Caco-2 (cell line): ENCODE data around the gene HCFC1R1. TPM values are rescaled to one million over a fixed set of nuclear protein-coding genes. Genes with fewer than 3 reads are reported as not detected.

Experiments used
- BruUV-seq: library from RNA; stranded (reverse); fragments of 400-500 nt; replicated peaks from 2 replicates; lab custom pipeline; 2021; lab: Mats Ljungman, UMichigan
- CTCF ChIA-PET: fragments of 300-600 bp; sonication (Branson Sonifier 250); formaldehyde crosslinking; loops from one replicate; lab custom pipeline; 2022; ENCODE audit warnings: antibody characterized with exemption; lab: Charles Lee
- POLR2A ChIA-PET: fragments of 300-600 bp; sonication (Branson Sonifier 250); formaldehyde crosslinking; loops from one replicate; lab custom pipeline; 2022; ENCODE audit warnings: antibody characterized with exemption; lab: Charles Lee
- DNase-seq, 2 experiments: peaks; one replicate each; pipeline versions ENCODE4 v3.0.0 to v3.0.0-alpha.2; 2020 to 2022
- H3K27me3 ChIP-seq: replicated peaks from 2 replicates; pipeline ENCODE4 v1.6.0; 2011; ENCODE audit warnings: low read length; ENCODE audit not compliant: control insufficient read depth, insufficient read depth
- H3K36me3 ChIP-seq: 2 replicates; pipeline ENCODE4 v1.5.1; 2011; ENCODE audit warnings: low read length; ENCODE audit not compliant: control insufficient read depth, insufficient read depth
- H3K4me1 ChIP-seq: fragments of 250-450 bp; sonication (Bioruptor Pico); 2 replicates; pipeline ENCODE4 v1.5.1; 2020; ENCODE audit warnings: mild to moderate bottlenecking
- H3K4me3 ChIP-seq: 2 replicates; pipeline ENCODE4 v1.5.1; 2011; ENCODE audit warnings: low read depth, mild to moderate bottlenecking, control low read depth, low read length
- H3K9me3 ChIP-seq: fragments of 250-450 bp; sonication (Bioruptor Pico); 2 replicates; pipeline ENCODE4 v1.5.1; 2020; ENCODE audit warnings: mild to moderate bottlenecking, moderate library complexity
- H3K27ac Mint-ChIP-seq: one replicate; pipeline ENCODE4 v1.8.0; 2022; ENCODE audit warnings: mixed read lengths; ENCODE audit not compliant: unreplicated experiment
- H3K27me3 Mint-ChIP-seq: one replicate; pipeline ENCODE4 v1.8.0; 2022; ENCODE audit warnings: mixed read lengths; ENCODE audit not compliant: insufficient read depth, unreplicated experiment
- H3K36me3 Mint-ChIP-seq: one replicate; pipeline ENCODE4 v1.8.0; 2022; ENCODE audit warnings: mild to moderate bottlenecking, mixed read lengths; ENCODE audit not compliant: insufficient read depth, unreplicated experiment
- H3K4me1 Mint-ChIP-seq: one replicate; pipeline ENCODE4 v1.8.0; 2022; ENCODE audit warnings: low read depth, mixed read lengths; ENCODE audit not compliant: unreplicated experiment
- H3K4me3 Mint-ChIP-seq: one replicate; pipeline ENCODE4 v1.8.0; 2022; ENCODE audit warnings: mild to moderate bottlenecking, moderate library complexity, mixed read lengths; ENCODE audit not compliant: unreplicated experiment
- H3K9me3 Mint-ChIP-seq: one replicate; pipeline ENCODE4 v1.8.0; 2022; ENCODE audit warnings: mixed read lengths; ENCODE audit not compliant: unreplicated experiment
- CTCF ChIP-seq, 2 experiments: fragments of 200-600 bp in 1 of 2; IDR thresholded peaks; 1 replicate in 1 of 2; 2 replicates in 1 of 2; pipeline versions ENCODE4 v1.5.1 to v1.8.0; 2011 to 2022; ENCODE audit warnings: antibody characterized with exemption in 1 of 2, control low read depth in 1 of 2, inconsistent platforms in 1 of 2, low read depth in 1 of 2, low read length in 1 of 2, mild to moderate bottlenecking in 1 of 2, moderate library complexity in 1 of 2; ENCODE audit not compliant: insufficient read depth in 1 of 2, severe bottlenecking in 1 of 2, unreplicated experiment in 1 of 2
- intact Hi-C: fragments of 100-400 bp; cut with micrococcal nuclease; formaldehyde crosslinking; loops from one replicate; pipeline ENCODE4 v1.10.0; 2022; ENCODE audit not compliant: unreplicated experiment
- total RNA-seq: library from RNA; stranded (reverse); gene quantifications from 2 replicates; pipeline ENCODE4 v1.2.3, GENCODE V29; 2022

Gene HCFC1R1
- total RNA-seq, 1 experiment from 2014 or later, result 44.9 TPM

GRCh38 chr16:2977440-2977839 lies 46.3 kb downstream of the HCFC1R1 start:
- Histone ChIP-seq H3K9me3 (no peaks in the 10 kb centered on the region), H3K4me1 (peaks cover 11% of the 10 kb centered on the region)

GRCh38 chr16:2976673-2977072 lies 47.1 kb downstream of the HCFC1R1 start:
- ChIA-PET CTCF (no interaction called here), POLR2A (no interaction called here)
- intact Hi-C loops, result no loop called here
- no peak for DNase-seq
- H3K36me3 Mint-ChIP-seq, result peaks cover 39% of the 10 kb centered on the region
- no peaks in the 10 kb centered on the region for H3K27me3 Mint-ChIP-seq
- Histone ChIP-seq H3K4me1 (peaks cover 11% of the 10 kb centered on the region), H3K36me3 (no peaks in the 10 kb centered on the region; the same call in 1 of the 2 replicates), H3K27me3 (no peaks in the 10 kb centered on the region), H3K9me3 (no peaks in the 10 kb centered on the region), H3K4me3 (no peak overlapping the region)
- no TSS peak for BruUV-seq
- H3K4me3 Mint-ChIP-seq, result no peak overlapping the region
- no peak for TF ChIP-seq CTCF (IDR thresholded peaks at IDR 0.05; ENCODE audit: insufficient read depth in 1 of 2, low read depth in 1 of 2, low read length in 1 of 2, severe bottlenecking in 1 of 2, unreplicated experiment in 1 of 2)
- no peaks in the 10 kb centered on the region for H3K4me1 Mint-ChIP-seq
- H3K9me3 Mint-ChIP-seq, result no peaks in the 10 kb centered on the region
- no peak overlapping the region for H3K27ac Mint-ChIP-seq

More at GRCh38 chr16:2977440-2977839, 46.3 kb downstream of the HCFC1R1 start:
- no peak overlapping the region for H3K27ac Mint-ChIP-seq
- no peaks in the 10 kb centered on the region for H3K27me3 Mint-ChIP-seq
- H3K4me1 Mint-ChIP-seq, result no peaks in the 10 kb centered on the region
- POLR2A ChIA-PET, result no interaction called here
- Histone ChIP-seq H3K36me3 (no peaks in the 10 kb centered on the region; the same call in 1 of the 2 replicates), H3K4me3 (no peak overlapping the region), H3K27me3 (no peaks in the 10 kb centered on the region)
- peaks cover 32% of the 10 kb centered on the region for H3K36me3 Mint-ChIP-seq
- DNase-seq, result no peak
- H3K9me3 Mint-ChIP-seq, result no peaks in the 10 kb centered on the region
- CTCF ChIA-PET, result interaction anchor here (0.7 kb wide), 1 partner anchor 20 kb away, joined by 3 read pairs; no protein-coding TSS in a partner anchor
- H3K4me3 Mint-ChIP-seq, result no peak overlapping the region
- no TSS peak for BruUV-seq
- intact Hi-C loops, result no loop called here
- TF ChIP-seq CTCF (IDR thresholded peaks at IDR 0.05; ENCODE audit: insufficient read depth in 1 of 2, low read depth in 1 of 2, low read length in 1 of 2, severe bottlenecking in 1 of 2, unreplicated experiment in 1 of 2), result no peak

GRCh38 chr16:2976201-2976600 lies 47.5 kb downstream of the HCFC1R1 start:
- Mint-ChIP-seq H3K27me3 (no peaks in the 10 kb centered on the region), H3K27ac (no peak overlapping the region), H3K4me1 (no peaks in the 10 kb centered on the region), H3K4me3 (no peak overlapping the region), H3K9me3 (no peaks in the 10 kb centered on the region), H3K36me3 (peaks cover 42% of the 10 kb centered on the region)
- DNase-seq, result no peak
- no TSS peak for BruUV-seq
- H3K4me3 ChIP-seq, result no peak overlapping the region
- H3K9me3 ChIP-seq, result no peaks in the 10 kb centered on the region
- CTCF ChIA-PET, result no interaction called here
- intact Hi-C loops, result no loop called here
- H3K27me3 ChIP-seq, result no peaks in the 10 kb centered on the region
- POLR2A ChIA-PET, result no interaction called here
- TF ChIP-seq CTCF (IDR thresholded peaks at IDR 0.05; ENCODE audit: insufficient read depth in 1 of 2, low read depth in 1 of 2, low read length in 1 of 2, severe bottlenecking in 1 of 2, unreplicated experiment in 1 of 2), result no peak
- H3K36me3 ChIP-seq, result no peaks in the 10 kb centered on the region; the same call in 1 of the 2 replicates
- H3K4me1 ChIP-seq, result peaks cover 8% of the 10 kb centered on the region
